Endothelial cell (in vitro differentiated cells): ENCODE results near the gene XIRP2. TPM values are rescaled to one million over a fixed set of nuclear protein-coding genes. Genes with fewer than 3 reads are reported as not detected.

ENCODE experiments used
- DNase-seq: peaks from one replicate; pipeline ENCODE4 v3.0.0; 2021; ENCODE audit warnings: low spot score
- H3K27ac Mint-ChIP-seq: one replicate; pipeline ENCODE4 v1.8.0; 2021; ENCODE audit warnings: mixed read lengths, inconsistent platforms; ENCODE audit not compliant: unreplicated experiment
- H3K27me3 Mint-ChIP-seq: one replicate; pipeline ENCODE4 v1.8.0; 2021; ENCODE audit warnings: mild to moderate bottlenecking, moderate library complexity, mixed read lengths, inconsistent platforms; ENCODE audit not compliant: unreplicated experiment
- H3K36me3 Mint-ChIP-seq: one replicate; pipeline ENCODE4 v1.8.0; 2021; ENCODE audit warnings: mild to moderate bottlenecking, low read depth, mixed read lengths, inconsistent platforms; ENCODE audit not compliant: unreplicated experiment
- H3K4me1 Mint-ChIP-seq: one replicate; pipeline ENCODE4 v1.8.0; 2021; ENCODE audit warnings: mild to moderate bottlenecking, mixed read lengths, inconsistent platforms; ENCODE audit not compliant: unreplicated experiment
- H3K4me3 Mint-ChIP-seq: one replicate; pipeline ENCODE4 v1.8.0; 2021; ENCODE audit warnings: mild to moderate bottlenecking, mixed read lengths, inconsistent platforms; ENCODE audit not compliant: unreplicated experiment
- H3K9me3 Mint-ChIP-seq: one replicate; pipeline ENCODE4 v1.8.0; 2021; ENCODE audit warnings: mixed read lengths, inconsistent platforms; ENCODE audit not compliant: unreplicated experiment
- total RNA-seq: library from RNA; stranded (reverse); fragmentation: NEBNext Ultra II Directional; extraction: Animal tissue kit (Norgen Biotek cat#: 25700); gene quantifications from one replicate; pipeline ENCODE4 v1.2.1, GENCODE V29; 2021; ENCODE audit not compliant: unreplicated experiment
- TF ChIP-seq, protein P1 (sequence below): fragments of 200-600 bp; sonication (generic); IDR thresholded peaks from one replicate; pipeline ENCODE4 v1.5.0; 2021; ENCODE audit warnings: antibody characterized with exemption; ENCODE audit not compliant: unreplicated experiment

Gene XIRP2
- total RNA-seq, 1 donor from 2014 or later: 5.5 TPM

DNA sequence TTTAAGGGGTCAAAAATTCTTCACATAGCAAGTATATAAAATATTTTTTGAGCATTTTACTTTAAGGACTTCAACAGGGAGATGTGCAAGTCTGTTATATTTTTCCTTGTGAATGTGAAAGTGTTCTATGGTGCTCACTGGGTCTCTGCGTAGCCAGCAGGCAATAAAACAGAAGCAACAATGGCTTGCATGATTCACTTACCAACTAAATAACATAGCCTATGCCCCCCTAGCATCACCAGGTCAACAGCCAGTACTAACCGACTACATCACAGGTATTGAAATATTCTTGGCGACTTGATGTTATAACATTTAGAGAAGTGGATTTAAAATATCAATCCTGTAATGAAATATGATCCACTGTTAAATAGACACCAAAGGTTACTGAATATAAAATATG, 398.9 kb downstream of the XIRP2 start:
- no peak overlapping the region for H3K4me3 Mint-ChIP-seq
- no peaks in the 10 kb centered on the region for H3K27me3 Mint-ChIP-seq
- H3K27ac Mint-ChIP-seq: no peak overlapping the region
- DNase-seq: no peak
- no peaks in the 10 kb centered on the region for H3K9me3 Mint-ChIP-seq
- H3K4me1 Mint-ChIP-seq: peaks cover 5% of the 10 kb centered on the region
- TF ChIP-seq, protein P1, sequence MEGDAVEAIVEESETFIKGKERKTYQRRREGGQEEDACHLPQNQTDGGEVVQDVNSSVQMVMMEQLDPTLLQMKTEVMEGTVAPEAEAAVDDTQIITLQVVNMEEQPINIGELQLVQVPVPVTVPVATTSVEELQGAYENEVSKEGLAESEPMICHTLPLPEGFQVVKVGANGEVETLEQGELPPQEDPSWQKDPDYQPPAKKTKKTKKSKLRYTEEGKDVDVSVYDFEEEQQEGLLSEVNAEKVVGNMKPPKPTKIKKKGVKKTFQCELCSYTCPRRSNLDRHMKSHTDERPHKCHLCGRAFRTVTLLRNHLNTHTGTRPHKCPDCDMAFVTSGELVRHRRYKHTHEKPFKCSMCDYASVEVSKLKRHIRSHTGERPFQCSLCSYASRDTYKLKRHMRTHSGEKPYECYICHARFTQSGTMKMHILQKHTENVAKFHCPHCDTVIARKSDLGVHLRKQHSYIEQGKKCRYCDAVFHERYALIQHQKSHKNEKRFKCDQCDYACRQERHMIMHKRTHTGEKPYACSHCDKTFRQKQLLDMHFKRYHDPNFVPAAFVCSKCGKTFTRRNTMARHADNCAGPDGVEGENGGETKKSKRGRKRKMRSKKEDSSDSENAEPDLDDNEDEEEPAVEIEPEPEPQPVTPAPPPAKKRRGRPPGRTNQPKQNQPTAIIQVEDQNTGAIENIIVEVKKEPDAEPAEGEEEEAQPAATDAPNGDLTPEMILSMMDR: no peak
- H3K36me3 Mint-ChIP-seq: no peaks in the 10 kb centered on the region

DNA sequence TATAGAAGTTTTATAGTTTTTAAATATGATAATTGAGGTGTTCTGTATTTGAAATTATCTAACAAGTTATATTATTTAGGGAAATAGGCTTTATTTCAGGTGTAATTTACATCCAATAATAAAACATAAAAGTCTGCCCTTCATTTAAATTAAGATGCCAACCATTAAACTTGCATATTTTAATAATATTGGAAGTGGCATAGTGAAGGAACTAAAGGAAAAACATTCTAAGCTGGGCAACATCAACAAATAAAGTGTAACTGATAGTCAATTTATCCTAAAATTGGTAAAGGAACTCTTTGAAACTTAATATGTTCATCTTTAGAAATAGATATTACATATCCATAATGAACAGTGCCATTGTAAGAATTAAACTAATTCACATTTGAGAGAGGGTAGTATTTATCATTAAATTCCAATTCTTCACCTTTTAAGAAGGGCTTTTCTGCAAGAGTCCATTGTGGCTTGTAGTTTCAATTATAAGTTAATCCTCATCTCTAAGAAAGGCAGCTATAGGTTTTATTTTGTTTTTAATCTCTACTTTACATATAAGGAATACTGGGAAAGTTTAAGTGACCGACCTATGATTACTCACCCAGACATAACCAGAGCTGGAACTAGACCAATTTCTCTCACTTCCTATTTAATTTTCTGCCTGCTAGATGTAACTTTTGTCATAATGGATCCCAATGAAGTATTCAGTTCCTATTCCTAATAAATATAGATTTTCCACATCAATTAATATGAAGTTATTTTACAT, 401.6 kb downstream of the XIRP2 start:
- Mint-ChIP-seq H3K4me1 (peaks cover 7% of the 10 kb centered on the region), H3K27me3 (peaks cover 3% of the 10 kb centered on the region), H3K27ac (no peak overlapping the region), H3K36me3 (no peaks in the 10 kb centered on the region), H3K9me3 (no peaks in the 10 kb centered on the region), H3K4me3 (no peak overlapping the region)
- TF ChIP-seq, protein P1: no peak
- DNase-seq: no peak

DNA sequence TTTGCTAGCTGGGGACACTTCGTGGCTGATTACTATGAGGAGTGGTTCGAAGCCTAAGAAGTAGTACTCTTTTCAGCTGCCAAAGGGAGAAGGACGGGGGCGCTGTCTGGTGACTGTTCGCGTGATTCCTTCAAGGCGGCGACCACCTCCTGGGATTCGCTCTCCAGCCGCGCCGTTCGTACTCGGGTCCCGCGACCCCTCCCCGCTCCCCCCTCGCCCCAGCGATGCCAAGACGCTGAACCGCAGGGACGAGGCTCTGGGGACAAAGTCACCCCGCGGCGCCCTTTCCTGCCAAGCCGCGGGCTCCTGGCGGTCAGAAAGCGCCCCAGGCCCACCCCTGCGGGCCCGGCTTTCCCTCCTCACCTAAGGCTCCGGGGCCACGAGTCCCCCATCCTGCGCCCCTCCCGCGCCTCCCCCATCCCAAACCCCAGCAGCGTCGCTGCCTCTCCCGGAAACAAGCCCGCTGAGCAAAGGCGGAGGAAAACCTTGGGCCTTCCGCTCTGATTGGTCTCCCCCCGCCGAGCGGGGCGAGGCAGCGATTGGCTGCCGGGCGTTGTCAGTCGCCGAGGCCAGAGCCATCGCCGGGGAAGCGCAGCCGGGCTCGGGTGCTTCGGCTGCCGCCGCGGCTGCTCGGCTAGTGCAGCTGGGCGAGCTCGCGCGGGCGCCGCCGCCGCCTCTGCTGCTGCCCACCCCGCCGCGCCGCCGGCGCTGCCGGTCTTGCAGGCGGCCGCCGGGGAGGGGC, 404.3 kb downstream of the XIRP2 start, which contains the start of gene B3GALT1:
Gene B3GALT1 (plus strand): TSS at position 572 of the 742 bp plus-strand sequence.
- Mint-ChIP-seq H3K27ac (peak within 1 kb of the TSS; percentile 72), H3K27me3 (peaks cover 3% of the 10 kb centered on the region), H3K9me3 (no peaks in the 10 kb centered on the region), H3K4me1 (peaks cover 7% of the 10 kb centered on the region), H3K36me3 (no peaks in the 10 kb centered on the region), H3K4me3 (peak within 1 kb of the TSS; percentile 92)
- peak; percentile 90 for DNase-seq
- TF ChIP-seq, protein P1: no peak

DNA sequence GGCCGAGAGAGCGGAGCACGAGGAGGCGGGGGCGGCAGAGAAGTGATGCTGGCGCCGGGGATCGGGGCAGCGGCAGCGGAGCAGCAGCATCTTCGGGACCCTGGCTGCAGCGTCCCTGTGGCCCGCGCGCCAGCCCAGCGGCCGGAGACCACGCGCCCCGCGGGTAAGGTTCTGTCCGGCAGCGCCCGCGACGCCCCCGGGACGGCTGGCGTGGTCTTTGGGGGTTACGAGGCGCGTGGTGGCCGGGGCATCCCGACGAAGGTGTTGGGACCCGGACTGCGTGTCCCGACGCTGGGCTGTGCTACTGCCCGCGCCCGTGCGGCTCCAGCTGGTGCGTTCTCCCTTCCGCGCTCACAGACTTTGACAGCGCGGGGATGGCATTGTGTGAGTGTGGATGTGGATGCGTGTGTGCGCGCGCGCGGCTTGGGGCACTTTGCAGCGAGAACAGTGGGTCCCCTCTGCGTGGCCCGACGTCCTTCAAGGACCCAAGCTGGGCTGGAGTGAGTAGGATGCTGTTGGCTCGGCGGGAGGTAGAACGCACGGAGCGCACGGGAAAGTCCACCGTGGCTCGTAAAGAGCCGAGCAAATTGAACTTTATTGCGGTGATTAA, 405.0 kb downstream of the XIRP2 start:
- TF ChIP-seq, protein P1: no peak
- H3K9me3 Mint-ChIP-seq: no peaks in the 10 kb centered on the region
- H3K4me1 Mint-ChIP-seq: peaks cover 7% of the 10 kb centered on the region
- H3K36me3 Mint-ChIP-seq: no peaks in the 10 kb centered on the region
- H3K27me3 Mint-ChIP-seq: peaks cover 3% of the 10 kb centered on the region
- H3K27ac Mint-ChIP-seq: no peak overlapping the region
- H3K4me3 Mint-ChIP-seq: peak overlapping the region; percentile 92
- DNase-seq: peak; percentile 26
